Right cardiac atrium (tissue), 5 donors: ENCODE data around the gene SLC8A3. TPM values are rescaled to one million over a fixed set of nuclear protein-coding genes. Genes with fewer than 3 reads are reported as not detected.
A peak's percentile ranks its signal among the peaks of the same experiment; 100 is the strongest.

Experiments used
- ATAC-seq, 2 donors: fragments of 200-7000 bp; cut with Tn5 transposase; one replicate each; pipeline versions ENCODE4 v1.8.0 to v1.9.1; 2020; ENCODE audit warnings: moderate library complexity in 2 of 2, mild to moderate bottlenecking in 1 of 2
- DNase-seq, 3 donors: peaks; one replicate each; pipeline ENCODE4 v3.0.0-alpha.2; 2020
- H3K27ac ChIP-seq: one replicate; pipeline ENCODE4 v1.5.1; 2013; ENCODE audit warnings: mild to moderate bottlenecking, low read length, control low read depth, moderate library complexity
- H3K27me3 ChIP-seq: one replicate; pipeline ENCODE4 v1.6.1; 2013; ENCODE audit not compliant: control insufficient read depth, insufficient read depth
- H3K4me1 ChIP-seq: one replicate; pipeline ENCODE4 v1.6.1; 2013; ENCODE audit warnings: low read length; ENCODE audit not compliant: control insufficient read depth, insufficient read depth
- H3K4me3 ChIP-seq: one replicate; pipeline ENCODE4 v1.5.1; 2013; ENCODE audit warnings: low read length, control low read depth
- H3K9me3 ChIP-seq: one replicate; pipeline ENCODE4 v1.6.1; 2013; ENCODE audit warnings: low read length; ENCODE audit not compliant: control insufficient read depth
- WGBS: extraction: QIAGEN DNeasy Blood & Tissue Kit; methylation state at CpG from one replicate; pipeline ENCODE4 v1.1.7; 2013; 5-methylcytosine and 5-hydroxymethylcytosine counted together
- intact Hi-C, 4 donors: fragments of 100-400 bp; cut with DNase I; formaldehyde crosslinking; loops; one replicate each; pipeline versions ENCODE4 v1.11.0 to v1.14.0; 2022 to 2023
- polyA plus RNA-seq: library from polyadenylated mRNA; stranded (reverse); fragments of 200-250 nt; gene quantifications from one replicate; pipeline ENCODE4 v1.2.3, GENCODE V29; 2013
- total RNA-seq, 4 donors: library from RNA; stranded (reverse); fragmentation: NEBNext Ultra II Directional; extraction: Animal tissue kit (Norgen Biotek cat#: 25700); gene quantifications; one replicate each; pipeline ENCODE4 v1.2.1, GENCODE V29; 2021
- donor health status: healthy with polysubstance abuse.
- donor health status: DM: no; HTN: yes; CAD: no.
- donor health status: DM: no; HTN: no; CAD: no.
- donor health status: DM: no; HTN: yes; CAD: no; lungs with severe emphysema.
- donor health status: DM: yes; HTN: yes; CAD: no.

SLC8A3 gene
- total and polyA plus RNA-seq, 5 donors = 0.06 to 0.28 (median 0.08) TPM; not detected in 1

DNA sequence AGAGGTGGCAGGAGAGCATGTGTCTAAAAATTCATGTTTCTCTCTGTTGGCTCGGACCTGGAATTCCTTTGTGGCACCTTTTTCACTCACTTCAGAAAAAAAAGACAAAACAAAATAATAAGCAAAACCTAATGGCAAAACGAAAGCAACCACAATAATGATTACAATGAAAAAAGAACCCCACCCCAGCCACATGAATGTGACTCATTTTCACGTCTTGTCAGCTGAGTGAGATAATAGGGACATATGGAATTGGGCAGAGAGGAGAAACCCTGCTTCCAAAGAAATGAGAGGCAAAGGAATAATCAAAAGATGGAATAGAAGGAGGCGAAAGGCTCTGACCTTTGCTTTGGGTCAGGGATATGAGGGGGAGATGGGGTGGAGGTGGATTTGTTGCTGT is 143.4 kb downstream of the SLC8A3 start:
- Histone ChIP-seq H3K27me3 (no peaks in the 10 kb centered on the region), H3K4me1 (no peaks in the 10 kb centered on the region), H3K27ac (no peak overlapping the region), H3K9me3 (no peaks in the 10 kb centered on the region), H3K4me3 (no peak overlapping the region)
- intact Hi-C loops = no loop called here
- no peak for DNase-seq
- no peak for ATAC-seq
- 66% methylated on average over 4 of the region's 4 CpGs for WGBS

DNA sequence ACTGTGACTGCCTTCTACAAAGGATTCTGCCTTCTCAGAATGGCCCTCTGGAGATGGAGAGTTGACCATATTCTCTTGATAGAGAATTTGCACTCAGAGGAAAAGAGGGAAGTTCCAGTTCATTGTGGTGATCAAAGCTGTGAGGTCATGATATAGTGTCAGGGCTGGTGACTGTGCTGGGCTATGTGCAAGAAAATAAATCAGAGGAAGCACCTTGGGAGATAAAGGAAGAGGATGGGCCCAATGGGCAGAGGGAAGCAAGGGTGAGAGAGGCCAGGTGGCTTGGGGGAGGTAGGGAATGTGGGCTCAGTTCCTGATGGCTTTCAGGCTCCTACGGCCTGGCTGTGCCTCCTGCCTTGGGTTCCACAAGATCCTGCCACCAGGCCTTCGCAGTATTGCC is 145.8 kb downstream of the SLC8A3 start:
- ATAC-seq = no peak
- no peak overlapping the region for H3K4me3 ChIP-seq
- peaks cover 2% of the 10 kb centered on the region for H3K27me3 ChIP-seq

DNA sequence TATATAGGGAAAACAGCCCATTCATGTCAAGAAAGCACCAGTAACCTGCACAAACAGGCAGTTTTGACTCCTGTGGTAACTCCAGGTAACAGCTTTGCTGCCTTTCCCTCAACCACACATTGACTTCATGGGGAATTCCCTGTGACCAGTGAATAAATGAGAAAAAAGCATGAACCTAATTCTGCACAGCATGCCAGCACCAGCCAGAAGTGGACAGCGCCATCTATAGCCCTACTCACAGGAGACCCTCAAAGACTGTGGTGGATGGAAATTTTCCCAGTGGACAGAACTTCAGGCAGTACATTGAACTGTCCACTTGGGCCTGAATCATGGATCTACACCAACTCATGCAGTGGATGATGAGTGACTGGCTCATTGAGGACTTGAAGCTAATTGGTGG is 152.1 kb downstream of the SLC8A3 start:
- ATAC-seq (no peak), DNase-seq (no peak)
- Histone ChIP-seq H3K27ac (no peak overlapping the region), H3K4me3 (no peak overlapping the region), H3K9me3 (no peaks in the 10 kb centered on the region), H3K4me1 (no peaks in the 10 kb centered on the region), H3K27me3 (peaks cover 2% of the 10 kb centered on the region)
- intact Hi-C loops = no loop called here
- 45% methylated on average over 1 of the region's 1 CpG for WGBS

More for the DNA sequence above, 145.8 kb downstream of the SLC8A3 start:
- DNase-seq = no peak
- intact Hi-C loops = no loop called here
- WGBS = 83% methylated on average over 2 of the region's 2 CpGs
- no peaks in the 10 kb centered on the region for H3K9me3 ChIP-seq
- no peak overlapping the region for H3K27ac ChIP-seq
- H3K4me1 ChIP-seq = no peaks in the 10 kb centered on the region

DNA sequence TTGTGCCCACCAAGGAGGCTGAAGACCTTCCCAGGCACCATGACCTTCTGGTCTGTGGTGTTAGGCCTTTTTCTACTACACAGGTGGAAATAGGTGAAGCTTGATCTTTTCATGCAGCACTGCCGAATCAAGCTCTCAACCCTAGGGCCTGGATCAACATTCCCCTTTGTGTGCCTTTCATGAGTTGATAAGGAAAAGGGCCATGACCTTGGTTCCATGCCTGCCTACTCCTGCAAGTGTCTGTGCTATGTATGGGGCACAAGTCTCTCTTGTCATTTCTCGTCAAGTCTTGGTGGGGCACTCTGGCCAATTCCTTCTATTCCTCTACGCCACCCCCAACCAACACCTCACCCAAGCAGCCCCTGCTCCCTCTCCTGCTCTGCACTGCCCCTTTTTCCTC is 154.5 kb downstream of the SLC8A3 start:
- DNase-seq (no peak), ATAC-seq (no peak)
- WGBS = 65% methylated on average over 3 of the region's 3 CpGs
- Histone ChIP-seq H3K9me3 (no peaks in the 10 kb centered on the region), H3K4me1 (no peaks in the 10 kb centered on the region), H3K27ac (no peak overlapping the region), H3K27me3 (peaks cover 2% of the 10 kb centered on the region), H3K4me3 (no peak overlapping the region)
- intact Hi-C loops = no loop called here

DNA sequence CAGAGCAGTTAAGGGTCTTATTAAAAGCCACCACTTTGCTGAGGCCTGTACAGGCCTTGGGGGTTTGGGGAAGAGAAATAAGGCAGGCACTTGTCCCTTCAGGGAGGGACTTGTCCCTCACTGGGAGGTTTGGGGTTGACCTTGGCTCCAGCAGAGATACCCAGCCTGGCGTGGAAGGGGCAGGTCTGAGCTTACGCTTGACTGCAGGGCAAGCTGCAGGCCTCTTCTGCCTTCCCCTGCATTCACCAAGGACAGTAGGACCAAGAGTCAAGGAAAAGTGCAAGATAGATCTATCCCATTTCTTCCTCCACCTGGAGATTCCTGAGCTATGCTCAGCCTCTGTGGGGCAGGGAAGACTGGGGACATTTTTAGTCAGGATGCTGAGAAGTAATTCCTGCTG is 155.2 kb downstream of the SLC8A3 start:
- H3K4me3 ChIP-seq = no peak overlapping the region
- ATAC-seq = no peak
- no peak overlapping the region for H3K27ac ChIP-seq
- intact Hi-C loops = no loop called here
- no peak for DNase-seq
- no peaks in the 10 kb centered on the region for H3K9me3 ChIP-seq
- H3K27me3 ChIP-seq = peaks cover 2% of the 10 kb centered on the region
- H3K4me1 ChIP-seq = no peaks in the 10 kb centered on the region
- 85% methylated on average over 2 of the region's 2 CpGs for WGBS

DNA sequence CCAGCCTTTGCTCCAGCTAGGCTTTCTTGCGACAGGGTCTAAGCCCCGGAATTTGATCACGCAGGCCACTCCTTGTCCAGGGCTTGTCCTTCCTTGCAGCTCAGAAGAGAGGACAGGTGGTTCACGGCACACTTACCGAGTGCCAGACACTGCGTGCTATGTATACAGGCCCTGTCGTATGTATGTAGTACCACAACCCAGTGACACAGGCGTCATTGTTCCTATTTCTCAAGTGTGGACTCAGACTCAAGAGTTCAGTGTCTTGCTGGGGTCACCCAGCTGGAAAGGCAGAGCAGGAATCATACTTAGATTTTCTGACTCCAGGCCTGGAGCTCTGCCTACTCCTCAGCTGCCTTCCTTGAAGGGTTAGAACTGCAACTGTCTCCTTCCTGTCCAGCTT is 155.6 kb downstream of the SLC8A3 start:
- 79% methylated on average over 8 of the region's 8 CpGs for WGBS
- H3K27ac ChIP-seq = no peak overlapping the region
- DNase-seq = no peak
- intact Hi-C loops = no loop called here
- no peak for ATAC-seq
- no peaks in the 10 kb centered on the region for H3K27me3 ChIP-seq
- no peaks in the 10 kb centered on the region for H3K4me1 ChIP-seq
- no peak overlapping the region for H3K4me3 ChIP-seq
- no peaks in the 10 kb centered on the region for H3K9me3 ChIP-seq

DNA sequence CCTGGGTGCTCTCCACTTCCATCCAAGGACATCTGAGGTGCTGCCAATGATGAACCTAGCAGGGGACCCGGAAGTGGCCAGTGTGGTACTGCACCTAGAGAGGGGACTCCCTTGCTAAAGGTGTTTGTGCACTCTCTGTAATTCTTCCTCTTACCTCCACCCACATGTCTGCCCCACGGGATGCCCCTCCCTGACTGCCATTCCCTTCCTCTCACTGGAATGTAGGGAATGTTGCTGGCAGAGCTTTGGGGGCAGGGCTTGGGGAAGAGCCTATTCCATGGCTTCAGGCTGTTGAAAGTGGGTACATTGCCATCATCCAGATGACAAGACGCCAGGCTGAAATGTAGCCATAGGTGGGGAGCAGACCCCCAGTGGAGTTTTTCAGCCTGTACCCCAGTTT is 156.3 kb downstream of the SLC8A3 start:
- intact Hi-C loops = no loop called here
- Histone ChIP-seq H3K9me3 (no peaks in the 10 kb centered on the region), H3K27ac (no peak overlapping the region), H3K4me1 (no peaks in the 10 kb centered on the region), H3K4me3 (no peak overlapping the region), H3K27me3 (no peaks in the 10 kb centered on the region)
- ATAC-seq = no peak
- 54% methylated on average over 3 of the region's 3 CpGs for WGBS
- DNase-seq = no peak

DNA sequence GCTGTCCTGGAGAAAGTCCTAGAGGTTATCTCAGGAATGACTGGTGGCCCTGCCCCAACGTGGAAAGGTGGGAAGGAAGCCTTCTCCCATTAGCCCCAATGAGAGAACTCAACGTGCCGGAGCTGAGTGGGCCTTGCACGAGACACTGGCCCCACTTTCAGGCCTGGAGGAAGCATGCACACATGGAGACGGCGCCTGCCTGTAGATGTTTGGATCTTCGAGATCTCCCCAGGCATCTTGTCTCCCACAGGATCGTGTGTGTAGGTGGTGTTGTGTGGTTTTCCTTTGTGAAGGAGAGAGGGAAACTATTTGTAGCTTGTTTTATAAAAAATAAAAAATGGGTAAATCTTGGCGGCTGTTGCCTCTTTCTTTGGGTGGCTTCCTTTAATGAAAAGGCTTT is 156.7 kb downstream of the SLC8A3 start:
- WGBS = 77% methylated on average over 9 of the region's 9 CpGs
- Histone ChIP-seq H3K27me3 (no peaks in the 10 kb centered on the region), H3K9me3 (no peaks in the 10 kb centered on the region), H3K4me3 (no peak overlapping the region), H3K27ac (no peak overlapping the region), H3K4me1 (no peaks in the 10 kb centered on the region)
- intact Hi-C loops = no loop called here
- ATAC-seq (no peak), DNase-seq (no peak)

DNA sequence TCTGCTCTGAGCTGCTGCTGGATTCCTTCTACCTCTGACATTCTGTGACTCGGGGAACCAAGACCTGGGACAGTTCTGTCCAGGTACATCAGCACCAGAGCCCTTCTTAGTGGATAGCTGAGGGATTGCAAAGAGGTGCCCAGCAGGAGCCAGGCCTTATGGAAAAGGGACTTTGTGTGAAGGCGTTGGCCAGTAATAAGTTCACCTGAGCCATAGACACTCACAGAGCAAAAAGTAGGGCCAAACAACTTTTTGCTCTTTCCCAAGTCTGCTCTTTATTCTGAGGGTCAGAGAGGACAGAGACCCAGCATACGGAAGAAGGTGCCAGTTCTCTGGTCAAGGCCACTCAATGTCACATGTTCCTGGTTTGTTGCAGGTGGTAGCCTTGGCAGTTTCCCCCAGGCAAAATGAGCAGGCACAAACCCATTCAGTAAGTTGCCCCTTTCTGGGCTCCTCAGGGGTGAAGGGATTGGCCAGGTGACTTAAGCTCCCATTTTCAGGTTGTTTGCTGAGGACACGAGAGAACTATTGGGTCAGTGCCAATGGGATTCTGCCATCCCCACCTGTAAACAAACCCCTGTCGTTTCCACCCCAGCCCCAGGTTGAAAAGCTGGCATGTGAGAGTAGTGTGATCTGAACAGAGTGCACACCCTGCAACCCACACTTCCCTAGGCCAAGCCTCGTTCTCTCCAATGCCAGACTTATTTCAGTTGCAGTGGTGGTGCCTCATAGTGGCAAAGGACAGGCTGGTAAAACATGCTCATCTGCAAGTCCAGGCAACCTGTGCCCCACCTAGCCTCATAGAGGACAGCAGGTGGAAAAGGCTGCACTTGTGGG is 159.2 kb downstream of the SLC8A3 start:
- 69% methylated on average over 6 of the region's 6 CpGs for WGBS
- Histone ChIP-seq H3K27ac (no peak overlapping the region), H3K4me3 (no peak overlapping the region), H3K27me3 (no peaks in the 10 kb centered on the region), H3K4me1 (no peaks in the 10 kb centered on the region), H3K9me3 (no peaks in the 10 kb centered on the region)
- no peak for ATAC-seq
- DNase-seq = no peak
- intact Hi-C loops = loop anchor here in 2 of 4 donors (2.0 to 5.0 kb wide), 2 partner anchors 152 to 211 kb away; partner anchors contain the start of gene SMOC1 (in 1 of the 2)

DNA sequence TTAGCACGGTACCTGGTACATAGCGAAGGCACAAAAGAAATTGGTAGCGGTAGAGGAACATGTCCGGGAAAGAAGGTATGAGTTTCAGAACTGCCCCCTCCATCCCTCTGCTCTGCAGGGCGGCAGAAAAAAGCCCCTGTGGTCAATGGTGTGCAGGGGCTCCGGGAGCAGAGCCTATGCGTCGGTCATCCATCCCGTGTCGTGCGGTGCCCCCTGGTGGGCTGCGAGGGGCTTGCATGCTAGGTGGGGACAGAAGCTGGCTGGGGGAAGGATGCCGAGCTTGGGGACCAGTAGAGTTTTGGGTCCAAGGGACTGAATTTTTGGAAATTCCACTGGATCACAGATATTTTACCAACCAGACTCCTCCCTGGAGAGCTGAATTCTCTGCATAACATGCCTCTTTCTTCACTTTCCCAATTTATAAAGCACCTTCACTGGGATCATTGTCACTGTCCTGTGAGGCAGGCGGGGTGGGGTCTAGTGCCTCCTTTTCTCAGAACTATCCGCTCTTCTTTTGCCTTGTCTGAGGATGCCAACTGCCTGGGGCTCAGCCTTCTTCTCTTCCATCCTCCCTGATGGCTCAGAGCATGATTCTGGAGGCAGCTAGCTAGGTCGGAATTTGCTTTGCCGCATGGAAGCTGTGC is 160.8 kb downstream of the SLC8A3 start:
- ATAC-seq = peak; percentile 77 to 80

DNA sequence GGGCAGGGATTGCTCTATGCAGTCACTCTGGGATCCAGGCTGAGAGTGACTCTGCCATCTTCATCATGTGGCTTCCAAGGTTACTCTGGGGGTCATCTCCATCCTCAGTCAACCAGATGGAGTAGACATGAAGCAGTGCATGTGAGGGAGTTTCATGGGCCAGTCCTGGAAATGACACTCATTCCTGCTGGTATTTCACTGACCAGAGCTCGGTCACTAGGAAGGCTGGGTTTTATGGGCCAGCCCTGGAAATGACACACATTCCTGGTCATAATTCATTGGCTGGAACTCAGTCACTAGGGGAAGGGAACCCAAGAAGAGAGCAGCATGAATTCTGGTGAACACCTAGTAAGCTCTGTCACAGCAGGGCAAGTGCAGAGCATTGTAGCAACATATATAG is 164.9 kb downstream of the SLC8A3 start:
- 0% methylated on average over 1 of the region's 1 CpG for WGBS
- H3K4me1 ChIP-seq = no peaks in the 10 kb centered on the region
- intact Hi-C loops = no loop called here
- DNase-seq (no peak), ATAC-seq (no peak)
- H3K9me3 ChIP-seq = no peaks in the 10 kb centered on the region
- H3K27me3 ChIP-seq = no peaks in the 10 kb centered on the region
- H3K27ac ChIP-seq = no peak overlapping the region
- H3K4me3 ChIP-seq = no peak overlapping the region

More for the DNA sequence above, 160.8 kb downstream of the SLC8A3 start:
- intact Hi-C loops = loop anchor here (1.0 to 5.0 kb wide), 3 partner anchors 151 to 209 kb away; partner anchors contain the start of gene SMOC1 (in 1 of the 4)
- WGBS = 30% methylated on average over 17 of the region's 17 CpGs
- H3K9me3 ChIP-seq = no peaks in the 10 kb centered on the region
- peak; percentile 75 to 91 (median 89) for DNase-seq
- H3K4me3 ChIP-seq = no peak overlapping the region
- no peak overlapping the region for H3K27ac ChIP-seq
- no peaks in the 10 kb centered on the region for H3K27me3 ChIP-seq
- H3K4me1 ChIP-seq = no peaks in the 10 kb centered on the region
